Measurements from ENCODE around the gene REV3L.
"Not testable (repeated sequence)": the region's sequence is repeated elsewhere in the genome, so short reads cannot be mapped to it uniquely, and the experiment has no call there.

The REV3L gene

GRCh38 chr6:111256646-111257045, 226.4 kb downstream of the REV3L start:
- FAIRE-seq, result no peak
- DNase-seq (ENCODE audit: insufficient read length), result no peak
- no peak for TF ChIP-seq POLR2A (IDR thresholded peaks at IDR 0.05; ENCODE audit: low read depth, low read length)
- TF ChIP-seq TAF1 (IDR thresholded peaks at IDR 0.05; ENCODE audit: borderline replicate concordance, low read depth, low read length), result no peak
- TF ChIP-seq POLR2AphosphoS5 (IDR thresholded peaks at IDR 0.05; ENCODE audit: low read depth, low read length), result no peak

GRCh38 chr6:111255838-111256237, 227.2 kb downstream of the REV3L start:
- not testable (repeated sequence) for FAIRE-seq; DNase-seq (ENCODE audit: insufficient read length)

GRCh38 chr6:111254779-111255166, 228.2 kb downstream of the REV3L start:
- FAIRE-seq (no peak), DNase-seq (ENCODE audit: insufficient read length) (no peak)
- no peak for TF ChIP-seq POLR2A (IDR thresholded peaks at IDR 0.05; ENCODE audit: low read depth, low read length)
- TF ChIP-seq POLR2AphosphoS5 (IDR thresholded peaks at IDR 0.05; ENCODE audit: low read depth, low read length), result no peak
- TF ChIP-seq TAF1 (IDR thresholded peaks at IDR 0.05; ENCODE audit: borderline replicate concordance, low read depth, low read length), result no peak

DNA sequence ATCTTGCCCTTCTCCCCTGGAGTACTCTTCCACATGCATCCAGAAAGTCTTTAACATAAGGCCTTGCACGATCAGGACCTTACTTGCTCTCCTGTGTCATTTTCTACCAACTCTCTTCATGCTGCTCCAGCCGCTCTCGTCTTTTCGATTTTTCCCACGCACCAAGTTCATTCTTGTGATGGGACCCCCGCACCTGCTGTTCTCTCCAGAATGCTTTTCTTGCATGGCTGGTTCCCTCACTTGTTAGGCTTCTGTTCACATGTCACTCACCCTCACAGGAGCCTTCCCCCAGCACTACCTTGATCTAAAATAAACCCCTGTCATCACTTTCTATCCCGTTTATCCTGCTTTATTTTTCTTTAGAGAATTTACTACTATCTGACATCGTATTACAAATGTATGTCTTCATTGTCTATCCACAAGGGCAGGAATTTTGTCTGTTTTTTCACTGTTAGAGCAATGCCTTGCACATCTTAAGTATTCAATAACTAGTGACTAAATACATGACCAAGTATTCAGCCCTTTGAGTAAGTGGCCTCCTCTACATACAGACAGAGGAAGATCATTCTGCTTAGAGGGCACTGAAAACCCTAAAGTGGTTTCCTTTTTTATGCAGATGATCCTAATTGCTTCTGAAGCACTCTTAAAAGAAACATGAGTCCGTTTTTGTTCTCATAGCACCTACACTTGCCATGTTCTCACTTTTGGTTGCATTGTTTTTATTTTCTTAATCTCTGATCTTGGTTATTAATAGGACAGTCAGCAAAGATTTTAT, 228.8 kb downstream of the REV3L start:
- FAIRE-seq, result no peak

DNA sequence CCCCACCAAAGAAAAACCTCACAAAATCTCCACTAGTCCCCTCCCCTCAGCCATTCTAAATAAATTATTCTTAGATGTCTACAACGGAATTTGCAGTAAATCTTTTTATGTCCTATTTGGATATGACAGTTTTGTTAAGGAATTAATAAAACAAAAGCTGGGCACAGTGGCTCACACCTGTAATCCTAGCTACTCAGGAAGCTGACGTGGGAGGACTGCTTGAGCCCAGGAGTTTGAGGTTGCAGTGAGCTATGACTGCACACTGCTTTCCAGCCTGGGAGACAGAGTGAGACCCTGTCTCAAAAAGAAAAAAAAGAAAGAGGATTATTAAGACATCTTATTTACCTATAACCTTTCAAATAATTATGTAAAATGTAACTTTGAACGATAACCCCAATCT, 230.3 kb downstream of the REV3L start:
- DNase-seq (ENCODE audit: insufficient read length) (no peak), FAIRE-seq (no peak)
- TF ChIP-seq POLR2AphosphoS5 (IDR thresholded peaks at IDR 0.05; ENCODE audit: low read depth, low read length) (no peak), POLR2A (IDR thresholded peaks at IDR 0.05; ENCODE audit: low read depth, low read length) (no peak), TAF1 (IDR thresholded peaks at IDR 0.05; ENCODE audit: borderline replicate concordance, low read depth, low read length) (no peak)

More for the DNA sequence above, 228.8 kb downstream of the REV3L start:
- no peak for TF ChIP-seq TAF1 (IDR thresholded peaks at IDR 0.05; ENCODE audit: borderline replicate concordance, low read depth, low read length)
- no peak for TF ChIP-seq POLR2AphosphoS5 (IDR thresholded peaks at IDR 0.05; ENCODE audit: low read depth, low read length)
- no peak for TF ChIP-seq POLR2A (IDR thresholded peaks at IDR 0.05; ENCODE audit: low read depth, low read length)
- DNase-seq (ENCODE audit: insufficient read length), result no peak

- DNase-seq (ENCODE audit: insufficient read length) (no peak), FAIRE-seq (no peak)
- TF ChIP-seq POLR2A (IDR thresholded peaks at IDR 0.05; ENCODE audit: low read depth, low read length), result no peak
- TF ChIP-seq TAF1 (IDR thresholded peaks at IDR 0.05; ENCODE audit: borderline replicate concordance, low read depth, low read length), result no peak
- TF ChIP-seq POLR2AphosphoS5 (IDR thresholded peaks at IDR 0.05; ENCODE audit: low read depth, low read length), result no peak
These were observed 232.1 kb downstream of the REV3L start for GRCh38 chr6:111250791-111251354.
